Erythroblast (primary cell): ENCODE measurements around the gene ZNF597.

Experiments
- GATA1 ChIP-seq: IDR thresholded peaks from 2 replicates; pipeline ENCODE4 v1.6.1; 2011; ENCODE audit warnings: low read depth, mild to moderate bottlenecking, control low read depth, low read length, moderate library complexity
- POLR2A ChIP-seq: IDR thresholded peaks from 2 replicates; pipeline ENCODE4 v1.6.1; 2011; ENCODE audit warnings: mild to moderate bottlenecking, low read length

DNA sequence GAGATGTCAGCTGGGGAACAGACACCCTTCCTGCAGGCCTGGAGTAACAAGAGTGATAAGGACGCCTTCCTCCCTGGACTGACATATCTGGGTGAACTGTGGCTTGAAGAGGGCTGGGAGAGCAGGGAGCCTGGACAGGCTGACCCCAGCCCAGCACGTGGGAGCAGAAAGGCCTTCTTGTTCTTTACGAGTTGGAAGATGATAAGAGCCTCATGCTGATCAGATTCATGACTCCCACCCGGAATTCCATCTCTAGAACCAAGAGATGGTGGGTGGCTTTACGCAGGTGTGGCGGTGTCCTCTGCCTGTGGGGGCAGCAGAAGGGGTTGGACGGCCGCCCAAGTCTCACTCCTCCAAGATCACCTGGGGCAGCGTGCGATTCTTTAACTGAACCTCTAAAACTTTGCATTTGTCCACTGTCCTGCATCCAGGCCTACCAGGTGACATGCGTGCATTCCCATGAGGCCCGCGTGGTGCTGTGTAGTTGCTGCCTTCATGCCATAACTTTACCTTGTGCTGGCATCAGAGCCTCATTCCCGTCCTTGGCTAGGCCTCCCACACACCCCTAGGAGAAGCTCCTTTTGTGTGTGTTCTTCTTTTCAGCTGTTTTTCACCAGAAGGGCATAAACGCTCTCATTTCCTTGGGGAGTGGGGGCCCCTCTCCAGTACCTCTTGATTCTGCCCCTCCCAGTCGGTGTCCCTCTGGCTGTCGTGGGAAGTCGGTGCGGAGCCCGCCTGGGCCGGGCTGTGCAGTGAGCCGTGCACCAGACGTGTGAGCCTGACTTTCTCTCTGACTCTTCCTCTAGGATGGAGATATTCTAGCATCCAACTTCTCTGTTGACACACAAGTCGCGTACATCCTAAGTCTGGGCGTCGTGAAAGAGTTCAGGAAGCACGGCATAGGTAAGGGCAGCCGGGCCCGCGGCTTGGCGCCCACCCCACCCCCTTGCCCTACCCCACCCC lies 38.7 kb upstream of the ZNF597 start:
- TF ChIP-seq POLR2A (no peak), GATA1 (no peak)
